Motor neuron (in vitro differentiated cells): ENCODE data around the gene TNFRSF11A. TPM values are rescaled to one million over a fixed set of nuclear protein-coding genes. Genes with fewer than 3 reads are reported as not detected.
A peak's percentile ranks its signal among the peaks of the same experiment; 100 is the strongest.

Experiments used
- ATAC-seq, 8 experiments: fragments of 200-7000 bp; cut with Tn5 transposase; replicated peaks in 6 of 8; 2 replicates each; pipeline ENCODE4 v1.8.0; 2021; ENCODE audit warnings: mild to moderate bottlenecking in 8 of 8, moderate library complexity in 8 of 8
- H3K27ac ChIP-seq, 2 donors: fragments of 250-450 bp; sonication (Bioruptor Pico); 2 replicates each; pipeline ENCODE4 v1.9.0; 2021; ENCODE audit warnings: antibody characterized with exemption in 2 of 2, mild to moderate bottlenecking in 2 of 2, moderate library complexity in 1 of 2
- H3K4me1 ChIP-seq, 2 donors: fragments of 250-450 bp; sonication (Bioruptor Pico); replicated peaks in 1 of 2; 2 replicates each; pipeline ENCODE4 v1.6.1; 2021; ENCODE audit warnings: antibody characterized with exemption in 2 of 2, mild to moderate bottlenecking in 2 of 2, moderate library complexity in 1 of 2
- H3K4me3 ChIP-seq, 5 donors: fragments of 250-450 bp; sonication (Bioruptor Pico); 2 replicates each; pipeline ENCODE4 v1.9.0; 2021; ENCODE audit warnings: antibody characterized with exemption in 5 of 5, mild to moderate bottlenecking in 5 of 5, moderate library complexity in 4 of 5
- WGBS, 10 experiments: fragments of 450-650 bp; shearing (Covaris generic); methylation state at CpG; one replicate each; pipeline ENCODE4 v1.0.0; 2022; 5-methylcytosine and 5-hydroxymethylcytosine counted together
- in situ Hi-C, 9 experiments: fragments of 400-800 bp; cut with MboI; loops; one replicate each; pipeline ENCODE4 v1.15.0; 2021; ENCODE audit warnings: low sequenced_read_pairs in 9 of 9, low pct_unique_long_range_greater_than_20kb in 2 of 9; ENCODE audit not compliant: unreplicated experiment in 9 of 9
- total RNA-seq, 8 experiments: library from RNA; unstranded; fragments of 300-600 nt; gene quantifications; 2 replicates each; pipeline versions ENCODE4 v1.2.3 to v1.2.4, GENCODE V29; 2022

Gene TNFRSF11A
- total RNA-seq, 8 experiments from 2014 or later = 0.05 to 13.2 (median 0.41) TPM

DNA sequence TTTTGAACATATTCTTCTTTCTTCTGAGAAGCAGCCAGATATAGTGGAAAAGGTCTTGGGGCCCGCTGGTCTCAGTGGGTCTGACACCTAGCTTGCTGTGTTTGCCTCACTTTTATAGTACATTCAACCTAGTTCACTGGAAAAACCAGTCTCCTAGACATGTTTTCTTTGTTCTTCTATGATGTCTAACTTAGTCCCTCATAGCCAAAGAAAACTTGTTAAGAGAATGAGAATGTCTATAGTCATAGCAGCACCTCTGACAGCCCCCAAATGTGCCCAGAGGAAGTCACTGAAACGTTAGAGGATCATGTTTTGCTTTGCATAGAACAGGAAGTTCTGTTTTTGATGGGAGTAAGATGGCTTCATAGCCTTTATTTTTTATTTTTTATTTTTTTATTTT, 40.3 kb downstream of the TNFRSF11A start:
- H3K4me1 ChIP-seq = peaks cover 0 to 3% of the 10 kb centered on the region in 2 donors
- in situ Hi-C loops = no loop called here
- no peak for ATAC-seq
- no peak overlapping the region for H3K4me3 ChIP-seq
- H3K27ac ChIP-seq = no peak overlapping the region
- 0 to 100% (median 59%) methylated on average over 1 to 2 of the region's 2 CpGs for WGBS, 10 experiments

DNA sequence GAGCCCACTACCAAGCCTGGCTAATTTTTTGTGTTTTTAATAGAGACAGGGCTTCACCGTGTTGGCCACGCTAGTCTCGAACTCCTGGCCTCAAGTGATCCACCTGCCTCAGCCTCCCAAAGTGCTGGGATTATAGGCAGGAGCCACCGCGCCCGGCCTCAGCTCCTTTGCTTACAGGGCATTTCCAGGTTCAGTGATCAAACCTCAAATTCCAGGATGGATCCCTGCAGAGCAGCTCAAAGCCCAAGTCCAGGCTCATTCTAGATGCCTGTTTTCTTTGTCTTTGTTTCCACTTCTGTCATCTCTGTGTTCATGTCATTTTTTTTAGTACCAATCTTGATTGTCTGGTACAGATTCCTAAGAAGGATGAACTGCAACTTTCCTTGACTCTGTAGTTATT, 41.9 kb downstream of the TNFRSF11A start:
- Histone ChIP-seq H3K4me1 (peaks cover 0 to 7% of the 10 kb centered on the region in 2 donors), H3K27ac (no peak overlapping the region), H3K4me3 (no peak overlapping the region)
- in situ Hi-C loops = no loop called here
- ATAC-seq = no peak
- WGBS, 10 experiments = 70 to 96% (median 86%) methylated on average over 2 to 4 of the region's 6 CpGs; no CpG with 5 or more reads in 6 of the 10 experiments

DNA sequence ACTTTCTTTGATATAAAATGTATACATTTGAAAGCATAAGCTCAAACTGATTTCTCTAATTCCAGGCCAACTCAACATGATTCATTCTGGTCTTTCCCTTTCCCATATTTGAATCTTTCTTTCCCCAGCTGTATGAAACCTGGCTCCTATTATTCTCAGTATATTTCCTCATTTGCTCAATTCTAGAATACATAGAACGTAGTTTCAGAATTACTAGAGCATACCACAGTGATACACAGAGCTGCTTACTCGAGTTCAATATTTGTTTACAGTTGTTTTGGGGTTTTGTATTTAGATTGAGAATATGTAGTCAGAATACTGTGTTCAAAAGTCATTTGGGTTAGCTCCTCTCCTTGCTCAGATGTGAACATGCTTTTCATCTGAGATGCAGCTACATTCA, 43.0 kb downstream of the TNFRSF11A start:
- Histone ChIP-seq H3K27ac (no peak overlapping the region), H3K4me1 (peaks cover 2 to 16% of the 10 kb centered on the region in 2 donors), H3K4me3 (no peak overlapping the region)
- WGBS, 10 experiments = 60 to 100% (median 94%) methylated on average over 1 to 2 of the region's 2 CpGs; no CpG with 5 or more reads in 3 of the 10 experiments
- in situ Hi-C loops = no loop called here
- no peak for ATAC-seq

DNA sequence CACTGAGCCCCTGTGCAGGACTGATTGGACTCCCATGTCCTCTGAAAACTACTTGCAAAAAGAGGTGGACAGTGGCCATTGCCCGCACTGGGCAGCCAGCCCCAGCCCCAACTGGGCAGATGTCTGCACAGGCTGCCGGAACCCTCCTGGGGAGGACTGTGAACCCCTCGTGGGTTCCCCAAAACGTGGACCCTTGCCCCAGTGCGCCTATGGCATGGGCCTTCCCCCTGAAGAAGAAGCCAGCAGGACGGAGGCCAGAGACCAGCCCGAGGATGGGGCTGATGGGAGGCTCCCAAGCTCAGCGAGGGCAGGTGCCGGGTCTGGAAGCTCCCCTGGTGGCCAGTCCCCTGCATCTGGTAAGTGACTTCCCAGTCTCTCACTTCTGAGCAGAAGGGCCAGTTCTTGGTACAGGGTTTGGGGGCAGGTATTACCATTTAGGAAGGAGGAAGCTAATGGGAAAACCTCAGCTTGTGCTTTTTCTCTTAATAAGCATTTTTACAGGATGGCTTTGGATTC, 44.1 kb downstream of the TNFRSF11A start:
- in situ Hi-C loops = no loop called here
- WGBS, 10 experiments = 47 to 100% (median 74%) methylated on average over 1 to 7 of the region's 9 CpGs; no CpG with 5 or more reads in 6 of the 10 experiments
- Histone ChIP-seq H3K4me1 (peaks cover 3 to 20% of the 10 kb centered on the region in 2 donors), H3K27ac (no peak overlapping the region), H3K4me3 (no peak overlapping the region)
- ATAC-seq = no peak

DNA sequence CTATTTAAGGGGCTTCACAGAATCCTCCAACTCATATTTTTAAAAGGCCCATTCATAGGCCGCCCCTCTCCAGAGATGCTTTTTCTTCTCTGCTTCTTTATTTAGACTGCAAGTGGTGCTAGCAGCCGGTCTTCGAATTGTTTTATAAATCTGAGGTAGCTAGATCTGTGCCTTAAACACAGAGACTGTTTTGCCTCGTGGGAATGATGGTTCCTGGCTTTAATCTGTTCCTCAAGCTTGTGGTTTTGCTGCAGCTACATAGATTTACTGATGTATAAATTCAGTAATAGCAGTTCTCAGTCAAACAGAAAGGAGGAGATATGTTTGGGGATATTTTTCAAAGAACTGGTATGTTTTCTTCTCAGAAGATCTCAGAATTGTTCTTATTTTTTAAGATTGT, 45.3 kb downstream of the TNFRSF11A start:
- H3K27ac ChIP-seq = no peak overlapping the region
- in situ Hi-C loops = no loop called here
- peaks cover 3 to 20% of the 10 kb centered on the region in 2 donors for H3K4me1 ChIP-seq
- no peak for ATAC-seq
- H3K4me3 ChIP-seq = no peak overlapping the region
- WGBS, 10 experiments = 31 to 100% (median 73%) methylated on average over 1 to 4 of the region's 4 CpGs; no CpG with 5 or more reads in 3 of the 10 experiments

DNA sequence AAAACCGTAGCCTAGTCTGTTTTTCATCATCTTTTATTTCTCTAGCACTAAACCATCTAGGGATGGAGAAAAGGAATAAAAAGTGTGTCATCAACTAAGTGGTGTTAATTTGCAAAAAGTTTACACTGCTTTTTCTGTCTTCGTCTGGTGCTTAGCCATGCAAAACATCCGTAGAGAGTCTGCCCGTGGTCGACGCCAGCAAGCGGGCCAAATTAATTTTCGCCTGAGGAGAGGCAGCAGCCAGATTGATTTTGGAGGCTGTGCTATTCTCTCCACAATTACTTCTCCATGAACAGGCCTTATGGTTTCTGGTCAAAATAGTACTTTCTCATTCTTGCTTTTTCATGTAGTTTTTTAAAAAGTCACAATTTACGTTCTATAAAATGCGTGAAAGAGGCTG, 46.3 kb downstream of the TNFRSF11A start:
- Histone ChIP-seq H3K27ac (no peak overlapping the region), H3K4me1 (peaks cover 3 to 20% of the 10 kb centered on the region in 2 donors), H3K4me3 (no peak overlapping the region)
- no peak for ATAC-seq
- 35 to 100% (median 91%) methylated on average over 1 to 10 of the region's 10 CpGs for WGBS, 10 experiments
- in situ Hi-C loops = no loop called here

DNA sequence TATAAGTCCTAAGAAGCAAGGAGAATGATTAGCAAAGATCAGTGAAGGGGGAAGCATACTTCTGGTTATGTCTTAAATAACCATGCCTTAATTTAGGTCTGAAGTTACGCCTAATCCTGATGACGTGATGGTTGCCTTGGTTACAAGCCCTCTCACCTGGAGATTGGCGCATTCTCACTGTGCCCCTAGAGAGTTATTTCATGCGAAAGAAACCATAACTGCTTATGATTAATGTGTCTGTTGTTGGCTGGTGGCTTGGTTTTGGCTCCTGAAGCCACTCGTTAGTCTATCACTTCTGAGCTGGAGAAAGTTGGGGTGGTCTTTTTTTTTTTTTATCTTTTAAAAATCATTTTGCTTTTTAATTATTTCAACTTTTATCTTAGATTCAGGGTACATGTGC, 47.0 kb downstream of the TNFRSF11A start:
- 81 to 100% (median 93%) methylated on average over 1 to 5 of the region's 5 CpGs for WGBS, 10 experiments
- Histone ChIP-seq H3K4me3 (no peak overlapping the region), H3K27ac (no peak overlapping the region), H3K4me1 (peaks cover 3 to 20% of the 10 kb centered on the region in 2 donors)
- in situ Hi-C loops = no loop called here
- ATAC-seq = no peak

DNA sequence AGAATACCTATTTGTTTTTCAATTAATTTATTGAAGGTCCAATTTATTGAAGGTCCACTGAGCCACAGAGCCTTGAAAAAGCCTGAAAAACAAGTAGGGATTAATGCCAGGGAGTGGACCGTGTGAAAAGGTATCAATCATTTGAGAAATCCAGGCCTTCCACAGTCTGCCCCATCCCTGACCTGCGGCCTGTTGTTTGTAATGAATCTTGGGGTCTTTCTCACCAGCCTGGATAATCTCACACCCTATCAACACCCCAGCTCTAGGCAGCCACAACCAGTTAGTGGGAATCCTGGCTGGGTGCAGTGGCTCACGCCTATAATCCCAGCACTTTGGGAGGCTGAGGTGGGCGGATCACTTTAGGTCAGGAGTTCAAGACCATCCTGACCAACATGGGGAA, 47.8 kb downstream of the TNFRSF11A start:
- 30 to 100% (median 67%) methylated on average over 1 to 3 of the region's 4 CpGs; no CpG with 5 or more reads in 3 of the 10 experiments for WGBS, 10 experiments
- in situ Hi-C loops = no loop called here
- no peak overlapping the region for H3K27ac ChIP-seq
- H3K4me3 ChIP-seq = no peak overlapping the region
- peak in 4 of 8 experiments; percentile 21 to 74 (median 71) for ATAC-seq
- peaks cover 3 to 20% of the 10 kb centered on the region in 2 donors for H3K4me1 ChIP-seq

DNA sequence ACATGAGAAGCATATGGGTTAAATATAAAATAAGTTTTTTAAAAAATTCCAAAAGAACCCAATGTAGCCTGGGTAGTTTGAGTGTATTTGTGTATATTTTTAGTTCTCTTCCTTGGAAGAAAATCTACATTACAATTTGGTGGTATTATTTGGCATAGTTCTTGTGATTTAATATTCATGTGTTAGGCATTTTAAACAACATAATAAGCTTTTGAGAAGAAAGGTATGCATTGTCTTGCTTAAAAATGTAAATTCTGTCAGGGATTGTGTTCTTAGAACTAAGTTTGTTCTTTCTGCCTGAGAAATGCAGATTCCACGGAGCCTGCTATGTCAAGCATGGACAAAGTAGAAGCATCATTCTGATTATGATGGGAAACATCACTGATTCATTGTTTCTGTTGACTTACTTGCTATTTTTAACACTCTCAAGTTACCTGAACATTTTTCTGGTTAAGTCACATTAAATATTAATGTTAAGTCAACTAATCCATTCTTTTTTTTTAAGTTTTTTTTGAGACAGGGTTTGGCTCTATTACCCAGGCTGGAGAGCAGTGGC, 49.4 kb downstream of the TNFRSF11A start:
- Histone ChIP-seq H3K4me3 (no peak overlapping the region), H3K4me1 (peaks cover 3 to 20% of the 10 kb centered on the region in 2 donors), H3K27ac (no peak overlapping the region)
- WGBS, 10 experiments = 9 to 88% (median 31%) methylated on average over 1 of the region's 1 CpG; no CpG with 5 or more reads in 4 of the 10 experiments
- ATAC-seq = no peak
- in situ Hi-C loops = no loop called here

DNA sequence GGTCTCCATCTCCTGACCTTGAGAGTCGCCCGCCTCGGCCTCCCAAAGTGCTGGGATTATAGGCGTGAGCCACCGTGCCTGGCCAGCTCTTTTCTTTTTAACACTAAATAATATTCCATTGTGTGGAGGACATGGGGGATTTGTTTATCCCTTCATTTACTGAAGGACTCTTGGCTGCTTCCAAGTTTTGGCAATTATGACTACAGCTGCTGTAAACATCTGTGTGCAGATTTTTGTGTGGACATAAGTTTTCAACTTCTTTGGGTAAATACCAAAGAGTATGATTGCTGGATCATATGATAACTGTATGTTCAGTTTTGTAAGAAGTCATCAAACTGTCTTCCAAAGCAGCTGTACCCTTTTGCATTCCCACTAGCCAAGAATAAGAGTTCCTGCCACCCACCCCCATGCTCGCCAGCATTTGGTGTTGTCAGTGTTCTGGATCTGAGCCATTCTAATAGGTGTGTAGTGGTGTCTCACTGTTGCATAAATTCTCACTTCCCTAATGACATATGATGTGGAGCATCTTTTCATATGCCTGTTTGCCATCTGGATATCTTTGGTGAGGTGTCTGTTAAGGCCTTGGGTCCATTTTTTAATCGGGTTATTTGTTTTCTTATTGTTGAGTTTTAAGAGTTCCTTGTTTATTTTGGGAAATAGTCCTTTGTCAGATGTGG, 52.2 kb downstream of the TNFRSF11A start:
- H3K4me3 ChIP-seq = no peak overlapping the region
- in situ Hi-C loops = no loop called here

DNA sequence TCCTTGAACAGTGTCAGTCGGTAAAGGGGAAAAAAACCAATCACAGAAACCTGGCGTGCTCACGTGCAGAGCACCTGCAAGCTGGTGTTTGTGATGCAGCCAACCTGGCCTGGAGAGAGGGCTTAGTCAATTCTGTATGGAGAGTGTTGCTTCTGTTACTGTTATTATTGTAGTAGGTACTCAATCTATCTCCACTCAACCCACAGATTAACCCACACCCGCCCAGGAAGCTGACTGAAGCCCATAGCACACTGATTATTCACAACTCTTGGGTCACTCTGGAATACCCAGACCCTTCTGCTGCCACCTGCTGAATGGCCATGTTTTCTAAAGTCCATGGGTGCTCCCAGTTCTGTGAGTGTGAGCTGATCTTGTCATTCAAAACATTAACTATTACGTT, 53.9 kb downstream of the TNFRSF11A start:
- in situ Hi-C loops = no loop called here
- no peak for ATAC-seq
- Histone ChIP-seq H3K4me3 (no peak overlapping the region), H3K4me1 (peaks cover 3% of the 10 kb centered on the region in 2 donors), H3K27ac (no peak overlapping the region)
- WGBS, 10 experiments = 39 to 100% (median 86%) methylated on average over 1 to 5 of the region's 5 CpGs; no CpG with 5 or more reads in 1 of the 10 experiments

More for the DNA sequence above, 52.2 kb downstream of the TNFRSF11A start:
- ATAC-seq = no peak
- H3K27ac ChIP-seq = no peak overlapping the region
- WGBS, 10 experiments = 17 to 100% (median 94%) methylated on average over 1 to 7 of the region's 7 CpGs; no CpG with 5 or more reads in 2 of the 10 experiments
- peaks cover 3 to 12% of the 10 kb centered on the region in 2 donors for H3K4me1 ChIP-seq

DNA sequence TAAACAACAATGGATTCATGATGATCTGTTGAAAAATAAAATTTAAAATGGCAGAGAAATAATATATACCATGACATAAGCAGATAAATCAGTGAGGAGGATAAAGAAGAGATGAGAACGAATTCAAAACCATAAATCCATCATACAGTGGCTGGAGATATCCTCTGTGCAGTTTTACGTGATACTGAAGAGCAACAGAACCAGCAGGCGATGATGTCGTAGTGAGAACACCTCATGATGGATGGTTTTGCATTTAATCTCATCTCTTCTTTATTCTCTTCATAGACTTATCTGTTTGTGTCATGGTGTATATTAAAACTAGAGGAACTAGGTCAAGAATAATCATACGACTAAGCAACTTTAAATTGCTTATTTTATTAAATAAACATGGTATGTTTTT, 56.3 kb downstream of the TNFRSF11A start:
- no peak overlapping the region for H3K4me3 ChIP-seq
- ATAC-seq = peak in 4 of 8 experiments; percentile 31 to 61 (median 53)
- no peak overlapping the region for H3K27ac ChIP-seq
- peaks cover 3 to 10% of the 10 kb centered on the region in 2 donors for H3K4me1 ChIP-seq
- WGBS, 10 experiments = 38 to 93% (median 64%) methylated on average over 1 to 5 of the region's 5 CpGs
- in situ Hi-C loops = no loop called here

DNA sequence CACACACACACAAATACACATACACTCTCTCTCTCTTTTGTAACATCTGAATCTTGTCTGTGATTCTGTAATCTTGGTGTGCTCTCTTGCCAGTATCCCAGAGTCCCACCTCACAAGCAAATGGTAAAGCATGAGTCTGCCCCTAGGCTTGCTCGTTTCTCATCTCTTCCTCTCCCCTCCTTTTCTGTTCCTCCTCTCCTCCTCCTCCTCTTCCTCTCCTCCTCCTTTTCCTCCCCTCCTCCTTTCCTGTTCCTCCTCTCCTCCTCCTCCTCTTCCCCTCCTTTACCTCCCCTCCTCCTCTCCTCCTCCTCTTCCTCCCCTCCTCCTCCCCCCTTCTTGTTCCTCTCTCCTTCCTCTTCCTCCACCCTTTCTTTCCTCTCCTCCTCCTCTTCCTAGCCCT, 59.0 kb downstream of the TNFRSF11A start:
- Histone ChIP-seq H3K27ac (no peak overlapping the region), H3K4me1 (peaks cover 3 to 19% of the 10 kb centered on the region in 2 donors), H3K4me3 (no peak overlapping the region)
- WGBS, 10 experiments = 33 to 40% methylated on average over 1 of the region's 1 CpG; no CpG with 5 or more reads in 8 of the 10 experiments
- ATAC-seq = no peak
- in situ Hi-C loops = no loop called here
